ENCODE data around the gene ANAPC5. TPM values are rescaled to one million over a fixed set of nuclear protein-coding genes. Genes with fewer than 3 reads are reported as not detected.
A peak's percentile ranks its signal among the peaks of the same experiment; 100 is the strongest.
"Not testable (repeated sequence)": the region's sequence is repeated elsewhere in the genome, so short reads cannot be mapped to it uniquely, and the experiment has no call there.

ANAPC5 gene, protein sequence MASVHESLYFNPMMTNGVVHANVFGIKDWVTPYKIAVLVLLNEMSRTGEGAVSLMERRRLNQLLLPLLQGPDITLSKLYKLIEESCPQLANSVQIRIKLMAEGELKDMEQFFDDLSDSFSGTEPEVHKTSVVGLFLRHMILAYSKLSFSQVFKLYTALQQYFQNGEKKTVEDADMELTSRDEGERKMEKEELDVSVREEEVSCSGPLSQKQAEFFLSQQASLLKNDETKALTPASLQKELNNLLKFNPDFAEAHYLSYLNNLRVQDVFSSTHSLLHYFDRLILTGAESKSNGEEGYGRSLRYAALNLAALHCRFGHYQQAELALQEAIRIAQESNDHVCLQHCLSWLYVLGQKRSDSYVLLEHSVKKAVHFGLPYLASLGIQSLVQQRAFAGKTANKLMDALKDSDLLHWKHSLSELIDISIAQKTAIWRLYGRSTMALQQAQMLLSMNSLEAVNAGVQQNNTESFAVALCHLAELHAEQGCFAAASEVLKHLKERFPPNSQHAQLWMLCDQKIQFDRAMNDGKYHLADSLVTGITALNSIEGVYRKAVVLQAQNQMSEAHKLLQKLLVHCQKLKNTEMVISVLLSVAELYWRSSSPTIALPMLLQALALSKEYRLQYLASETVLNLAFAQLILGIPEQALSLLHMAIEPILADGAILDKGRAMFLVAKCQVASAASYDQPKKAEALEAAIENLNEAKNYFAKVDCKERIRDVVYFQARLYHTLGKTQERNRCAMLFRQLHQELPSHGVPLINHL
- total RNA-seq = 222 TPM
- 102 TPM for polyA plus RNA-seq

DNA sequence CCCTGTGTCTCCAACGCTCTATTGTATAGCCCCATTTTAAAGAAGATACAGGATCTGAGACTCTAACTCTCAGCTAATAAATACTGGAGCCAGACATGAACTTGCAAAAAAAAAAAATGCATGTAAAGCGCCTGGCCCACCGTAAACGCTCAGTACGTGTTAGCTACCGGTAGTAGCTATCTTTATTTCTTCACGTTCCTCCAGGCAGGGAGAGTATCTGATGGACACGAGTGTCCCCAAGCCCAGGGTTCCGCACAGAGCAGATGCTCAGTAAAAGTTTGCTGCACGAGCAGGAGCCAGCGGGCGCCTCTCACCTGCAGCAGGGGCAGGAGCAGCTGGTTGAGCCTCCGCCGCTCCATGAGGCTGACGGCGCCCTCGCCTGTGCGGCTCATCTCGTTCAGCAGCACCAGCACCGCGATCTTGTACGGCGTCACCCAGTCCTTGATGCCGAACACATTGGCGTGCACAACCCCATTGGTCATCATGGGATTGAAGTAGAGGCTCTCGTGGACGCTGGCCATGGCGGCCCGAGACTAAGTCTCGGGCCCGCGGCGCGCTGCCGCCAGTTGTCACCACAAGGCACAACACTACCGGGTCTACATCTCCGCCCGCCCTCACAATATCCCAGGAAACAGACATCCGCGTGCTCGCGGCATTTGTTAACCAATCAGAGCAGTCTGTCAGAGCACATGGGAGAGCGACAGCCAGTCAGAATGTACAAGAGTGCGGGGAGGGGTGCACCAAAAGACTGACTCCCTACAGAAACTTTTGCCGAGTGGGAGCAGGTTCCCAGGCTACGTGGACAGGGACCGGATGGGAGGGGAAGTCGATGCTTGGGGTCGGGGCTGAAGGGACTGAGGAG is at the start of gene ANAPC5:
Gene ANAPC5, minus strand, starts transcription at position 592 of the 862 bp plus-strand sequence. Its CDS starts 71 bp downstream, at position 521.
- under 1% methylated on average over 49 of the region's 49 CpGs for WGBS
- Histone ChIP-seq H3K27ac (ENCODE audit: low read depth) (peak within 1 kb of the TSS; percentile 62), H3K4me1 (ENCODE audit: insufficient read depth) (no peaks in the 10 kb centered on the region), H3K4me3 (ENCODE audit: low read depth, low read length) (peak within 1 kb of the TSS; percentile 63), H3K36me3 (ENCODE audit: insufficient read depth) (no peaks in the 10 kb centered on the region)
- peak; percentile 98 for DNase-seq (ENCODE audit: extremely low spot score)

DNA sequence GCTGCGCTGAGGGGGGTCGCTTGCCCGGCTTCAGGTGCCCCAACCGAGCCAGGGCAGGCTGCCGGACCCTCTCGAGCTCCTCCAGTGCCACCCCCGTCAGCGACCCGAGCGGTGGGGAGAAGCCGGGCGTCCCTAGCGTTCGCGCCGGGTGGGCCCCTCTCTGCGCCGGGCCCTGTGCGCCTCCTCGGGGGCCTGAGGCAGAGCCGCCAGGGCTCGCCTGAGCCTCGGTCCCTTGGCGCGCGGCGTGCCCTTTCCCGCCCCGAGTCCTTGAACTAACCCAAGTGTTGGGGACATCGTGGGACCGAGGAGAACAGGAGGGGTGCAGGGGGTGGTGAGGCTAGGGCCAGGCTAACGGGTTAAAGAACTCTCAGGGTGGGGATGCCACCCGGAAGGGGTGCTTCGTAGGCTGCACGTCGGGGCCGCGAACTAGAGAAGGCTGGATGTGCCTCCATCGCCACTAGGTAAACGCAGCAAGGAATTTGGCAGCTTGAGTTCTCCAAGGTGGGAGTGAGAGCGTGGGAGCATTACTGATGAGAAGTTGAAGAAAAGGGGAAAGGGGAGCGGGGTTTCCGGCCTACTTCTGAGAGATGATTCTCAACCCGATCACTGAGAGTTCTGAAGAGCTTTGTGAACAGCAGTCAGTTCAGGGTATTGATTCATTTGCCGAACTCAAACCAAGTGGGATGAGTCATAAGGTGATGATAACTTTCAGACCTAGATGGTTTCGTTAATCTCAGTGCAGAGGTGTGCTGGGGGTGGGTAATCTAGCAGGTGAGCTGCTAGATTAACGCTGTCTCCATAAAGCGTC is 48.3 kb upstream of the ANAPC5 start:
- H3K36me3 ChIP-seq (ENCODE audit: insufficient read depth) = no peaks in the 10 kb centered on the region
- 2% methylated on average over 48 of the region's 48 CpGs for WGBS
- DNase-seq (ENCODE audit: extremely low spot score) = no peak

DNA sequence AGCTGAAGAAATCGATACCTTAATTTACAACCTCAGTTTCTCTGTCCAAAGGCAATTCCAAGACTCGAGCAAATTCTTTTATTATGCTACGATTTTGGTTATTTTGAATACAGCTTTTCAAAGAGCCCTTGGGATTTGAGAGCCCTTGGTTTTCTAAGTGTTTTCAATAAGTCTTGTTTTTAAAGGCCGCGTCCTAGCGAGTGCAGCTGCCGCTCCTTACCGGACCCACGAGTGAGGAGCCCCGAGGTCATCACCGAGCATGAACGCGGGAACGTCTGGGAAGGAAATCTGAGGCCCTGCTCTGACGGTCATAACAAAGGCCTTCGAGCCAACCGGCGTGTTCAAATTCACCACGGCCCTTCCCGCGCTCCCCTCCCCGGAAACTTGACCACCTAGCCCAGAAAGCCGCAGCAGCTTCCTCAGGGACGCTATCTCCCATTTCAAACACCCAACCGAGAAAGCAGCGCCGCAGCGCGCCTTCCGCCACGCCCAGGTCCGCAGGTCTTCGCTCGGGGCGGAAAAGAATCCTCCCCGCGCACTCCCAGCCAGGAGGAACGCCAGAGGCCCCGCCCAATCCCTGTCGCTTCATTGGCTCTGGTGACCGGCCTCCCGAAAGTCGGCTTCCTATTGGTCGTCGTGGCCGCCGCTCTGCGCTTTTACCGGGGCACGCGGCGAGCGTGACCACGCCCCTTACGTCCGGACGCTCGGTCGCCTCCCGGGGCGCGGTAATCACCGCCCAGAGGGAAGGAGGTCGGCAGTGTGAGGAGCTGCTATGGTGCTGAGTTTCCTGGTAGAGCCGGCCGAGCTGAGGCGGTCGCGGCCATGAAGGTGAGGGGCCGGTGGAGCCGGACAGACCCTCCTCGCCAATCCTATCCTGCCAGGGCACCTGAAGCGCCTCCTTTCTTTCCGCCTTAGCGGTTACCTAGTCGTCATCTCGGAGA is 47.5 kb upstream of the ANAPC5 start, which contains the start of gene RNF34:
Gene RNF34, plus strand, starts transcription at position 728 of the 941 bp plus-strand sequence. Its CDS starts 95 bp downstream, at position 823.
- H3K4me1 ChIP-seq (ENCODE audit: insufficient read depth) = no peaks in the 10 kb centered on the region
- DNase-seq (ENCODE audit: extremely low spot score) = peak; percentile 92
- H3K4me3 ChIP-seq (ENCODE audit: low read depth, low read length) = peak within 1 kb of the TSS; percentile 78
- peak within 1 kb of the TSS; percentile 83 for H3K27ac ChIP-seq (ENCODE audit: low read depth)
- WGBS = under 1% methylated on average over 77 of the region's 77 CpGs
- H3K36me3 ChIP-seq (ENCODE audit: insufficient read depth) = no peaks in the 10 kb centered on the region

More for the DNA sequence above, 48.3 kb upstream of the ANAPC5 start:
- Histone ChIP-seq H3K4me3 (ENCODE audit: low read depth, low read length) (peak overlapping the region; percentile 78), H3K4me1 (ENCODE audit: insufficient read depth) (no peaks in the 10 kb centered on the region), H3K27ac (ENCODE audit: low read depth) (peak overlapping the region; percentile 83)

DNA sequence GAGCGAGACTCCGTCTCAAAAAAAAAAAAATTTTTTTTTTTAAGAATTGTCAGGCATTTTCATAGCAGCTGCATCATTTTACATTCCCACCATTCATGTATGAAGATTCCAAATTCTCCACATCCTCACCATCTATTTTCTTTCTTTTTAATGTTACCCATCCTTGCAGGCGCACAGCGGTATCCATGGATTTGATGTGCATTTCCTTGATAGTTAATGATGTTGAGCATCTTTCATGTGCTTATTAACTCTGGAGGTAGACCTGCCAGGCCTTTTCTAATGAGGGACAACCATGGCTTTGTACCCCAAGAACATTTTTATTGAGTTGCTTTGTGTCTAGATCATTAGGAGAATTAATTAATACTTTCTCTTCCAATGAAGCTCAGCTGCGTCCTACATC is 46.1 kb upstream of the ANAPC5 start:
- Histone ChIP-seq H3K4me3 (ENCODE audit: low read depth, low read length) (no peak overlapping the region), H3K36me3 (ENCODE audit: insufficient read depth) (no peaks in the 10 kb centered on the region), H3K27ac (ENCODE audit: low read depth) (no peak overlapping the region), H3K4me1 (ENCODE audit: insufficient read depth) (no peaks in the 10 kb centered on the region)
- over 99% methylated on average over 5 of the region's 5 CpGs for WGBS
- no peak for DNase-seq (ENCODE audit: extremely low spot score)

DNA sequence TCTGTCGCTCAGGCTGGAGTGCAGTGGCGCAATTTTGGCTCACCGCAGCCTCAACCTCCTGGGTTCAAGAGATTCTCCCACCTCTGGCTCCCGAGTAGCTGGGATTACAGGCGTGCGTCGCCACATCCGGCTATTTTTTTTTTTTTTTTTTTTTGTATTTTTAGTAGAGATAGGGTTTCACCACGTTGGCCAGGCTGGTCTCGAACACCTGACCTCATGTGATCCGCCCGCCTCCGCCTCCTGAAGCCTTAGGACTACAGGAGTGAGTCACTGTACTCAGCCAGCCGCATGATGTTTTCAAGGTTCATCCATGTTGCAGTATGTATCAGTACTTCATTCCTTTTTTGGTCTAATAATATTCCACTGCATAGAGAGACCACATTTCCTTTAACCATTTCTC is 45.3 kb upstream of the ANAPC5 start:
- Histone ChIP-seq H3K4me1 (ENCODE audit: insufficient read depth) (no peaks in the 10 kb centered on the region), H3K4me3 (ENCODE audit: low read depth, low read length) (no peak overlapping the region), H3K27ac (ENCODE audit: low read depth) (no peak overlapping the region), H3K36me3 (ENCODE audit: insufficient read depth) (no peaks in the 10 kb centered on the region)
- 94% methylated on average over 14 of the region's 14 CpGs for WGBS
- no peak for DNase-seq (ENCODE audit: extremely low spot score)

DNA sequence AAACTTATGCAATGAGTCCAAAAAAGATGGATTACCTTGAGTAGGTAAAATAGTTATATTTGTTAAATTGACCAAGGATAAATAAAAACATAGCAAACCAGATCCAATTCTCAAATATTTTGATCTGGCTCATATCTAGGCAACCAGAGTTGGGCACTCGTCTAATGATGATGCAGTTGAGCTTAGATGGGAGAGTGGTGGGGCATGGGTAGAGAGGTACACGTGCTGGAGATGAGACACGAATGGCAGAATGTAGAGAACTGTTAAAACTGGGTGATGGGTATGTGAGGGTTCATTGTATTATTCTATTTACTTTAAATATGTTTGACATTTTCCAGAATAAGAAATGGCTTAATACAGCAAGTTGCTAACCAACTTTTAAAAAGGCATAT is 40.1 kb upstream of the ANAPC5 start:
- H3K4me3 ChIP-seq (ENCODE audit: low read depth, low read length) = no peak overlapping the region

DNA sequence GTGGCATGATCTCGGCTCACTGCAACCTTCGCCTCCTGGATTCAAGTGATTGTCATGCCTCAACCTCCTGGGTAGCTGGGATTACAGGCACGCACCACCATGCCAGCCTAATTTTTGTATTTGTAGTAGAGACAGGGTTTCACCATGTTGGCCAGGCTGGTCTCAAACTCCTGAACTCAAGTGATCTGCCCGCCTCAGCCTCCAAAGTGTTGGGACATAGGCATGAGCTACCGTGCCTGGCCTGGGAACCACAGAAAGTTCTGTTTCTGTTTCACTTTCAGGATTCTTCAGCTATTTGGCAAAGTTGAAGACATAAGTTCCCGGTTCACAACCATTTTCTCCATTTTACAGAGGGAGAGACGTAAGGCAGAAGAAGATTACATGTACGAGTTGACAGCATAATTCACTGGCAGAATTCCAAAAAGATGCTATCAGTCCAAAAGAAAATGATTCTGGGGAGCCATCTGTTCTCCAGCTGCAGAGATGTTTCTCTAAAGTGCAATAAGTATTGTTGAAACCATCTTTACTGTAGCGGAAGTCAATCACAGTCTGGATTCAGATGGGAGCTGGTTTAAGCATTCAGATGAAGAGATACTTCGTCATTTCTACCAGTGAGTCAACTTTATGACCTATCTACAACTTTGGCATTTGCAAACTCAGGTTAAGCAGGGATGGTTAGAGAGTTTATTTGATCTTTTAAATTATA is 39.6 kb upstream of the ANAPC5 start:
- H3K4me3 ChIP-seq (ENCODE audit: low read depth, low read length) = peak overlapping the region; percentile 4
- no peak overlapping the region for H3K27ac ChIP-seq (ENCODE audit: low read depth)
- H3K4me1 ChIP-seq (ENCODE audit: insufficient read depth) = no peaks in the 10 kb centered on the region
- DNase-seq (ENCODE audit: extremely low spot score) = no peak
- no peaks in the 10 kb centered on the region for H3K36me3 ChIP-seq (ENCODE audit: insufficient read depth)
- WGBS = 45% methylated on average over 10 of the region's 10 CpGs

More for the DNA sequence above, 40.1 kb upstream of the ANAPC5 start:
- no peak for DNase-seq (ENCODE audit: extremely low spot score)
- no peaks in the 10 kb centered on the region for H3K4me1 ChIP-seq (ENCODE audit: insufficient read depth)
- 80% methylated on average over 3 of the region's 3 CpGs for WGBS
- H3K36me3 ChIP-seq (ENCODE audit: insufficient read depth) = no peaks in the 10 kb centered on the region
- no peak overlapping the region for H3K27ac ChIP-seq (ENCODE audit: low read depth)

DNA sequence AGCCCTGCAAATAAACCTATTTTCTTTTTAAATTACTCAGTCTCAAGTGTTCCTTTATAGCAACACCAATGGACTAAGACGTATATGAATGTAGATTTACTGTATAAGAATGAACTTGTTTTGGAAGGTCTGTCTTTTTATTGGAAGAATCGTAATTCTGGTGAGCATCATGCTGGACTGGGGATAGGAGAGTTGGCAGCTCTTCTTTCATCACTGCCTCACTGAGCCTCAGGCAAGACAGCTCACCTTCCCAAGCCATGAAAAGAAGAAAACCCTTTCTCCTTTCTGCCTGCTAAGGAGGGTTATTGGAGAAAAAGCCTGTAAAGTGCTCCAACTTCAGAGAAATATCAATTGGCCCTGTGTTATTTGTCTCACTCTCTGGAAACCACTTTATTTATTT is 38.6 kb upstream of the ANAPC5 start:
- H3K4me3 ChIP-seq (ENCODE audit: low read depth, low read length) = no peak overlapping the region
- no peak overlapping the region for H3K27ac ChIP-seq (ENCODE audit: low read depth)
- WGBS = 74% methylated on average over 2 of the region's 2 CpGs
- DNase-seq (ENCODE audit: extremely low spot score) = no peak
- no peaks in the 10 kb centered on the region for H3K4me1 ChIP-seq (ENCODE audit: insufficient read depth)
- no peaks in the 10 kb centered on the region for H3K36me3 ChIP-seq (ENCODE audit: insufficient read depth)

DNA sequence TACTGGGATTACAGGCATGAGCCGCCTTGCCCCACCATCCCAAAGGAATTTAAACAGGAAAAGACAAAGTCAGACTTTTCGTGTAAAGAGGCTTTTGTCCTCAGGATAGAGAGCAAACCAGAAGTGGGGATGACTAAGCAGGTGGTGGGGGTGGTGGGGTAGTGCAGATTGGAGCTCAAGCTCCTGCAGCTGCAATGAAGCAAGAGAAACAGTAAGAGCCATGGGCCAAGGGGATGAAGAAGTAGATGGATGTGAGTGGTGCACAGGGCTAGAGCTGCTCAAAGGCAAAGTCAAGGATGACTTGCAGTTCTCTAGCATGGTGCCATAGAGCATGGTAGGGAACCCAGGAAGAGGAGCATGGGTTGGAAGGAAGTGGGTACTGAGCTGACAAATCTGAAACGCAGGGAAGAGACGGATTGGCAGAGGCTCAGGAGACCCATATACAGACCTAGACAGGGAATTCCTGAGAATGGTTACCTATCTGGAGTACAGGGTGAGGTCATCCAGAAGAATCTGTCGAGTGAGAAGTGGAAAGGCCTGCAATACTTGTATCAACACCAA is 36.3 kb upstream of the ANAPC5 start:
- no peak overlapping the region for H3K27ac ChIP-seq (ENCODE audit: low read depth)
- no peak for DNase-seq (ENCODE audit: extremely low spot score)
- H3K4me3 ChIP-seq (ENCODE audit: low read depth, low read length) = no peak overlapping the region
- H3K4me1 ChIP-seq (ENCODE audit: insufficient read depth) = no peaks in the 10 kb centered on the region
- WGBS = 69% methylated on average over 5 of the region's 5 CpGs
- no peaks in the 10 kb centered on the region for H3K36me3 ChIP-seq (ENCODE audit: insufficient read depth)

DNA sequence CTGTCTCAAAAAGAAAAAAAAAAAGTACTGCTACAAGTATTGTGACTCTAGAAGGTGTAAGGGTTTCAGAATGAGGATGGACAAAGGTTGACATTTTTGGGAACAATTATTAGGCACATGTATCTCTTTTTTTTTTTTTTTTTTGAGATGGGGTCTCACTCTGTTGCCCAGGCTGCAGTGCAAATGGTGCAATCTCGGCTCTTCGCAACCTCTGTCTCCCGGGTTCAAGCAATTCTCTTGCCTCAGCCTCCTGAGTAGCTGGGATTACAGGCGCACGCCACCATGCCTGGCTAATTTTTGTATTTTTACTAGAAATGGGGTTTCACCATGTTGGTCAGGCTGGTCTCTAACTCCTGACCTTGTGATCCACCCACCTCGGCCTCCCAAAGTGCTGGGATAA is 32.7 kb upstream of the ANAPC5 start:
- H3K36me3 ChIP-seq (ENCODE audit: insufficient read depth); H3K4me3 ChIP-seq (ENCODE audit: low read depth, low read length); DNase-seq (ENCODE audit: extremely low spot score); H3K27ac ChIP-seq (ENCODE audit: low read depth); H3K4me1 ChIP-seq (ENCODE audit: insufficient read depth): not testable (repeated sequence)
- WGBS = 68% methylated on average over 6 of the region's 6 CpGs

DNA sequence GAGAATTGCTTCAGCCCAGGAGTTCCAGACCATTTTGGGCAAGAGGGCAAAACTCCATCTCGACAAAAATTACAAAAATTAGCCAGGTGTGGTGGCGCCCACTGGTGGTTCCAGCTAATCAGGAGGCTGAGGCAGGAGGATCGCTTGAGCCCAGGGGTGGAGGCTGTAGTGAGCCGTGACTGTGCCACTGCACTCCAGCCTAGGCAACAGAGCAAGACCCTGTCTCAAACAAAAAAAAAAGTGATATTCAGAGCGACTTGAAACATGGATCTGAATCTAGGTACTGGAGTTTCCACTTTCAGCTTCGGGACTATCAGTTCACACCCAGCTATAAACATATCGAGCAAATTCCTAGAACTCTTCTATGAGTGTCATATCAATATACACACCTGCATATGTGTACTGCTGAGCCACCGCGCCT is 31.4 kb upstream of the ANAPC5 start:
- WGBS = 94% methylated on average over 9 of the region's 9 CpGs
- Histone ChIP-seq H3K4me3 (ENCODE audit: low read depth, low read length) (no peak overlapping the region), H3K4me1 (ENCODE audit: insufficient read depth) (no peaks in the 10 kb centered on the region), H3K36me3 (ENCODE audit: insufficient read depth) (no peaks in the 10 kb centered on the region), H3K27ac (ENCODE audit: low read depth) (no peak overlapping the region)
- no peak for DNase-seq (ENCODE audit: extremely low spot score)

Data from urinary bladder (tissue), 4 donors.